Measurements from ENCODE around the gene ANKZF1. TPM values are rescaled to one million over a fixed set of nuclear protein-coding genes. Genes with fewer than 3 reads are reported as not detected.
A peak's percentile ranks its signal among the peaks of the same experiment; 100 is the strongest.

Gene ANKZF1
- total and polyA plus RNA-seq, 2 of the 8 experiments (the other 6 are each of a cell fraction or from before 2014, with no cell fraction given) = 32.5 to 50.1 TPM

DNA sequence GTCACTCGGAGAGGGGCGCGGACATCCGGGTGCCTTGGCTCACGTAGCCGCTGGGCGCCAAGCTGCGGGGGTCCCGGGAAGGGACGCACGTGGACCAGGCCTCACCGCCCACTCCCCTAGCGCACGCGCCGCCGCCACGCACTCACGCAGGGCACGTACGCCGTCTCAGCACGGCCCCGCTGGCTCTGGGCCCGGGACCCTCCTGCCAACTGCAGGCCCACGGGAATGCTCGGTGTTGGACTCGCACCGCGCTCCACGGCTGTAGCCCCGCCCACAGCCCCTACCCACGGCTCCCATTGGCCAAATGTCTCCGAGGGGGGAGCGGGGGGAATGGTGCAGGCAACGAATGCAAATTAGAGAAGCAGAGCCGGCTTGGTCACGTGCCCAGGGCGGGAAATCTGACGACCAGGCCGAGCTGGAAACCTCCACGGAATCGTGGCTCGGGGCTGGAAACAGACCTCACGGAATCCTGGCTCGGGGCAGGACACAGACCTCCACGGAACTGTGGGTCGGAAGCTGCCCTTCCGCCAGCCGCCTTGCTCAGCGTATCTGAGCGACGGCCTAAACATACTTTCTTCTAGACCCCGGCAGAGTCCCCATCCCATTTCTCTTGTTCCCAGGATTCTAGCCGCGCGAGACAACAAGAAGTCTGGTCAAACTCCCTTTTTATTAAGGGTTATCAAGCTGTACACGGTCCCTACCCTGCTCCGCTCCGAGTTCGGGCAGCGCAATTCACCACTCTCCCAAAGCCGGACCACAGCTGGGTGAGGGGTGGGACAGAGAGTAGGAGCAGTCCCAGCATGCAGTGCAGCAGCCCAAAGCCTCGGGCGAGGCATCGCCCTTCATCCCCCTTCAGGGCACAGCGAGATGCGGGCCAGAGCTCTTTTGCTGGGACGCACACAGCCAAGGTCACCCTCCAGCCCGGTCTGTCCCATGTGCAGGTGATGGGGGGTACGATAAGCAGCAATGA lies 10.6 kb upstream of the ANKZF1 start, which contains the start of gene ABCB6:
ABCB6 (minus strand) TSS at position 227 of the 970 bp plus-strand sequence. CDS start 285 bp downstream, outside the sequence.
- peak within 1 kb of the TSS; percentile 97 for H2BK5ac ChIP-seq (ENCODE audit: low read depth, low read length)
- H2AK5ac ChIP-seq (ENCODE audit: low read depth, low read length) = peak within 1 kb of the TSS; percentile 76
- no peak; a peak in 1 of 4 replicates for TF ChIP-seq HDAC2 (IDR thresholded peaks at IDR 0.05; ENCODE audit: borderline replicate concordance in 1 of 2, low read depth in 2 of 2, low read length in 2 of 2)
- TF ChIP-seq POLR2A (IDR thresholded peaks at IDR 0.05; ENCODE audit: control extremely low read depth in 1 of 2, low read depth in 2 of 2, low read length in 2 of 2) = peak in 1 of 2 experiments; percentile 93; a peak in 2 of 3 replicates
- TF ChIP-seq RNF2 (IDR thresholded peaks at IDR 0.05; ENCODE audit: borderline replicate concordance, low read depth, low read length, missing control alignments, poor library complexity, severe bottlenecking) = no peak
- no peak for TF ChIP-seq NRF1 (IDR thresholded peaks at IDR 0.05; ENCODE audit: low read depth, low read length)
- no peak for TF ChIP-seq BCL11A (IDR thresholded peaks at IDR 0.05; ENCODE audit: low read depth in 2 of 2, low read length in 2 of 2)
- TF ChIP-seq, protein P1, sequence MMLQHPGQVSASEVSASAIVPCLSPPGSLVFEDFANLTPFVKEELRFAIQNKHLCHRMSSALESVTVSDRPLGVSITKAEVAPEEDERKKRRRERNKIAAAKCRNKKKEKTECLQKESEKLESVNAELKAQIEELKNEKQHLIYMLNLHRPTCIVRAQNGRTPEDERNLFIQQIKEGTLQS (IDR thresholded peaks at IDR 0.05; ENCODE audit: insufficient read depth, low read depth, low read length) = peak; percentile 70; the same call in 1 of the 2 replicates
- TF ChIP-seq RAD21 (IDR thresholded peaks at IDR 0.05 in 1 of 2, conservative IDR thresholded peaks at IDR 0.05 in 1 of 2; ENCODE audit: low read depth in 2 of 2, low read length in 2 of 2) = peak in 1 of 2 experiments; percentile 11; a peak in 1 of 4 replicates

More for the DNA sequence above, 10.6 kb upstream of the ANKZF1 start, which contains the start of gene ABCB6:
- H2BK15ac ChIP-seq (ENCODE audit: low read length) = peak within 1 kb of the TSS; percentile 88; the same call in 1 of the 2 replicates
- ChIA-PET CTCF (ENCODE audit: partially characterized antibody) (interaction anchor here (0.6 to 1.8 kb wide), 12 partner anchors 9 to 281 kb away, joined by 3 to 6 read pairs (median 3); partner anchors contain the start of gene CNPPD1), POLR2A (ENCODE audit: partially characterized antibody) (interaction anchor here (0.6 to 14.0 kb wide), 30 partner anchors 8 to 195 kb away, joined by 3 to 190 read pairs (median 4); partner anchors contain the start of genes ANKZF1, ATG9A, CNPPD1 and DNAJB2)
- no peaks in the 10 kb centered on the region for H3K79me1 ChIP-seq (ENCODE audit: low read depth, low read length)
- DNase-seq (ENCODE audit: low read depth in 1 of 2, low spot score in 2 of 2) (peak in 1 of 2 experiments; percentile 92), FAIRE-seq (peak; percentile 28)
- H2BK12ac ChIP-seq (ENCODE audit: low read depth, low read length) = peak within 1 kb of the TSS; percentile 90
- peak within 1 kb of the TSS; percentile 95 for H4K8ac ChIP-seq (ENCODE audit: extremely low read depth, insufficient read depth, low read length)
- H4K20me1 ChIP-seq (replicated peaks in 1 of 2; ENCODE audit: control insufficient read depth in 1 of 2, insufficient read depth in 2 of 2, low read length in 2 of 2) = peaks cover 0 to 7% of the 10 kb centered on the region in 2 experiments
- peak within 1 kb of the TSS; percentile 83 for H3K14ac ChIP-seq (ENCODE audit: insufficient read length)
- peak within 1 kb of the TSS; percentile 74 to 93 (median 88) for H3K9ac ChIP-seq (replicated peaks in 1 of 4; ENCODE audit: extremely low read depth in 1 of 4, low read depth in 3 of 4, low read length in 3 of 4)
- H3K36me3 ChIP-seq (ENCODE audit: control insufficient read depth in 2 of 4, insufficient read depth in 4 of 4, low read length in 3 of 4) = peaks cover 16 to 44% (median 35%) of the 10 kb centered on the region in 4 experiments; a peak in 7 of 8 replicates
- H3K9me3 ChIP-seq (ENCODE audit: insufficient read depth in 2 of 2, low read depth in 1 of 2, low read length in 1 of 2) = no peaks in the 10 kb centered on the region
- H2BK20ac ChIP-seq (ENCODE audit: low read length) = no peak within 1 kb of the TSS
- H3K4me3 ChIP-seq (ENCODE audit: extremely low read depth in 1 of 4, insufficient read depth in 2 of 4, low read depth in 3 of 4, low read length in 4 of 4) = peak within 1 kb of the TSS; percentile 66 to 80 (median 75)
- WGBS, 2 experiments (ENCODE audit: extremely low coverage in 1 of 2, insufficient coverage in 1 of 2, insufficient read length in 1 of 2, insufficient replicate concordance in 2 of 2, low coverage in 1 of 2, low lambda C conversion rate in 2 of 2, missing lambda C conversion rate in 1 of 2) = 9% methylated on average over 71 of the region's 71 CpGs; no CpG with 5 or more reads in 1 of the 2 experiments
- H4K5ac ChIP-seq (ENCODE audit: insufficient read length, low read depth, low read length) = peak within 1 kb of the TSS; percentile 96
- H3K4me1 ChIP-seq (replicated peaks in 1 of 4; ENCODE audit: control insufficient read depth in 3 of 4, insufficient read depth in 4 of 4, low read length in 3 of 4) = peaks cover 0 to 12% (median 6%) of the 10 kb centered on the region in 4 experiments; a peak in 3 of 7 replicates
- no peaks in the 10 kb centered on the region; a peak in 1 of 7 replicates for H3K27me3 ChIP-seq (replicated peaks in 1 of 4; ENCODE audit: control insufficient read depth in 3 of 4, extremely low read depth in 1 of 4, insufficient read depth in 3 of 4, low read length in 3 of 4)
- peak within 1 kb of the TSS; percentile 99 for H3K4ac ChIP-seq (replicated peaks; ENCODE audit: insufficient read length, low read depth, low read length)
- H3K23ac ChIP-seq (ENCODE audit: insufficient read length) = no peak within 1 kb of the TSS
- peaks cover 14% of the 10 kb centered on the region for H3K23me2 ChIP-seq (ENCODE audit: low read depth, low read length)
- no peaks in the 10 kb centered on the region for H3K79me2 ChIP-seq (ENCODE audit: control insufficient read depth in 1 of 2, insufficient read depth in 2 of 2, low read length in 2 of 2)
- H3K27ac ChIP-seq (ENCODE audit: low read depth, low read length) = peak within 1 kb of the TSS; percentile 76; the same call in 1 of the 2 replicates
- peak within 1 kb of the TSS; percentile 100 for H4K91ac ChIP-seq (replicated peaks; ENCODE audit: insufficient read length, low read length)
- peak within 1 kb of the TSS; percentile 88 to 96 for H3K4me2 ChIP-seq (ENCODE audit: insufficient read depth in 1 of 2, low read depth in 2 of 2, low read length in 2 of 2)
- H2AFZ ChIP-seq (ENCODE audit: low read length) = peak within 1 kb of the TSS; percentile 75; the same call in 1 of the 2 replicates
- H2BK120ac ChIP-seq (replicated peaks; ENCODE audit: low read depth, low read length) = no peak within 1 kb of the TSS
- peak within 1 kb of the TSS; percentile 98 for H3K18ac ChIP-seq (ENCODE audit: extremely low read depth, low read length)
- H3K56ac ChIP-seq (replicated peaks; ENCODE audit: insufficient read length, low read depth, low read length) = peak within 1 kb of the TSS; percentile 93
